Measurements from ENCODE around the gene MAP3K4. TPM values are rescaled to one million over a fixed set of nuclear protein-coding genes. Genes with fewer than 3 reads are reported as not detected.

MAP3K4 gene, protein sequence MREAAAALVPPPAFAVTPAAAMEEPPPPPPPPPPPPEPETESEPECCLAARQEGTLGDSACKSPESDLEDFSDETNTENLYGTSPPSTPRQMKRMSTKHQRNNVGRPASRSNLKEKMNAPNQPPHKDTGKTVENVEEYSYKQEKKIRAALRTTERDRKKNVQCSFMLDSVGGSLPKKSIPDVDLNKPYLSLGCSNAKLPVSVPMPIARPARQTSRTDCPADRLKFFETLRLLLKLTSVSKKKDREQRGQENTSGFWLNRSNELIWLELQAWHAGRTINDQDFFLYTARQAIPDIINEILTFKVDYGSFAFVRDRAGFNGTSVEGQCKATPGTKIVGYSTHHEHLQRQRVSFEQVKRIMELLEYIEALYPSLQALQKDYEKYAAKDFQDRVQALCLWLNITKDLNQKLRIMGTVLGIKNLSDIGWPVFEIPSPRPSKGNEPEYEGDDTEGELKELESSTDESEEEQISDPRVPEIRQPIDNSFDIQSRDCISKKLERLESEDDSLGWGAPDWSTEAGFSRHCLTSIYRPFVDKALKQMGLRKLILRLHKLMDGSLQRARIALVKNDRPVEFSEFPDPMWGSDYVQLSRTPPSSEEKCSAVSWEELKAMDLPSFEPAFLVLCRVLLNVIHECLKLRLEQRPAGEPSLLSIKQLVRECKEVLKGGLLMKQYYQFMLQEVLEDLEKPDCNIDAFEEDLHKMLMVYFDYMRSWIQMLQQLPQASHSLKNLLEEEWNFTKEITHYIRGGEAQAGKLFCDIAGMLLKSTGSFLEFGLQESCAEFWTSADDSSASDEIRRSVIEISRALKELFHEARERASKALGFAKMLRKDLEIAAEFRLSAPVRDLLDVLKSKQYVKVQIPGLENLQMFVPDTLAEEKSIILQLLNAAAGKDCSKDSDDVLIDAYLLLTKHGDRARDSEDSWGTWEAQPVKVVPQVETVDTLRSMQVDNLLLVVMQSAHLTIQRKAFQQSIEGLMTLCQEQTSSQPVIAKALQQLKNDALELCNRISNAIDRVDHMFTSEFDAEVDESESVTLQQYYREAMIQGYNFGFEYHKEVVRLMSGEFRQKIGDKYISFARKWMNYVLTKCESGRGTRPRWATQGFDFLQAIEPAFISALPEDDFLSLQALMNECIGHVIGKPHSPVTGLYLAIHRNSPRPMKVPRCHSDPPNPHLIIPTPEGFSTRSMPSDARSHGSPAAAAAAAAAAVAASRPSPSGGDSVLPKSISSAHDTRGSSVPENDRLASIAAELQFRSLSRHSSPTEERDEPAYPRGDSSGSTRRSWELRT (N-terminal part only)
- 15.9 and 22.1 TPM in 2 replicates for total RNA-seq (2012; rRNA removed)

DNA sequence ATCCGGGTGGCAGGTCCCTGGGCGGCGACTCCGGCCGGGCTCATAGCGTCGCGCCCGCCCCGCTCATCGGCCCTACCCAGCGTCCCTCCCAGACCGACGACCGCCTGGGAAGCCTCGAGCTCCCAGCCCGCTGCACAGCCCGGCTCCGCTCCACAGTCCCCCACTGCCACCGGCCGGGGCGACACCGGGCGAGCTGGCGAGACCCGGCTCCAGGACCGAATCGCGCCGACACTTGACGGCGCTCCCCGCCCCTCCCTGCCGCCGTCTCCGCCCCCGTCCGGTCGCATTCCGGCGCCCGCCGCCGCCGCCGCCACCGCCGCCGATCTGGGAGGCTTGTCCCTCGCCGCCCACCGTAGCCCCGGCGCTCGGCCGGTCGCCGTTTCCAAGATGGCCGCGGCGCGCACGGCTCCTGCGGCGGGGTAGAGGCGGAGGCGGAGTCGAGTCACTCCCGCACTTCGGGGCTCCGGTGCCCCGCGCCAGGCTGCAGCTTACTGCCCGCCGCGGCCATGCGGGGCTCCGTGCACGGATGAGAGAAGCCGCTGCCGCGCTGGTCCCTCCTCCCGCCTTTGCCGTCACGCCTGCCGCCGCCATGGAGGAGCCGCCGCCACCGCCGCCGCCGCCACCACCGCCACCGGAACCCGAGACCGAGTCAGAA, at the start of gene MAP3K4:
Gene MAP3K4, plus strand, starts transcription at position 364 of the 655 bp plus-strand sequence. Its CDS starts 163 bp downstream, at position 527.
- Histone ChIP-seq H3K4me1 (ENCODE audit: control insufficient read depth, insufficient read depth, low read length) (peaks cover 12% of the 10 kb centered on the region), H3K36me3 (ENCODE audit: insufficient read depth, low read length) (no peaks in the 10 kb centered on the region), H3K9ac (ENCODE audit: low read depth, low read length) (peak within 1 kb of the TSS; percentile 95), H3K4me2 (ENCODE audit: low read length) (peak within 1 kb of the TSS; percentile 90), H3K4me3 (ENCODE audit: low read length) (peak within 1 kb of the TSS; percentile 76), H3K27me3 (ENCODE audit: control insufficient read depth, insufficient read depth, low read length) (no peaks in the 10 kb centered on the region), H3K9me3 (replicated peaks; ENCODE audit: low read length) (no peaks in the 10 kb centered on the region)

DNA sequence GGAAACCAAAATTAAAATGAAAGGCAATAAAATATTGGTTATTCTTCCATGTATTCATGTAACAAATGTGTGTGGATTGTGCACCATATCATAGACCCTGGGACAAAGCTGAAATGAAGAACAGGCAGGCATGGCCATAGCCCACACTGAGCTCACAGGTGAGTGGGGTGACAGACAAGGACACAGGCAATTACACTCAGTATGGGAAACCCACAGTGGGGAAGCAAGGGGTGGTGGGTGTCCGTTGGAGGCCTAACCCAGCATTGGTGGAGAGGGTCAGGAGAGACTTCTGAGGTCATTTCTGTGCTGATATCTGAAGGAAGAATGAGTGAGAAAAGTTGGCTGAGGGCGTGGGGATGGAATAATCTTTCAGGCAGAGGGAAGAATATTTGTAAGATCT, 47.6 kb upstream of the MAP3K4 start:
- H3K4me1 ChIP-seq (ENCODE audit: control insufficient read depth, insufficient read depth, low read length): no peaks in the 10 kb centered on the region
- H3K9ac ChIP-seq (ENCODE audit: low read depth, low read length): no peak overlapping the region
- H3K9me3 ChIP-seq (replicated peaks; ENCODE audit: low read length): no peaks in the 10 kb centered on the region
- no peak overlapping the region for H3K4me3 ChIP-seq (ENCODE audit: low read length)
- no peak overlapping the region for H3K4me2 ChIP-seq (ENCODE audit: low read length)
- no peaks in the 10 kb centered on the region for H3K36me3 ChIP-seq (ENCODE audit: insufficient read depth, low read length)
- H3K27me3 ChIP-seq (ENCODE audit: control insufficient read depth, insufficient read depth, low read length): no peaks in the 10 kb centered on the region

DNA sequence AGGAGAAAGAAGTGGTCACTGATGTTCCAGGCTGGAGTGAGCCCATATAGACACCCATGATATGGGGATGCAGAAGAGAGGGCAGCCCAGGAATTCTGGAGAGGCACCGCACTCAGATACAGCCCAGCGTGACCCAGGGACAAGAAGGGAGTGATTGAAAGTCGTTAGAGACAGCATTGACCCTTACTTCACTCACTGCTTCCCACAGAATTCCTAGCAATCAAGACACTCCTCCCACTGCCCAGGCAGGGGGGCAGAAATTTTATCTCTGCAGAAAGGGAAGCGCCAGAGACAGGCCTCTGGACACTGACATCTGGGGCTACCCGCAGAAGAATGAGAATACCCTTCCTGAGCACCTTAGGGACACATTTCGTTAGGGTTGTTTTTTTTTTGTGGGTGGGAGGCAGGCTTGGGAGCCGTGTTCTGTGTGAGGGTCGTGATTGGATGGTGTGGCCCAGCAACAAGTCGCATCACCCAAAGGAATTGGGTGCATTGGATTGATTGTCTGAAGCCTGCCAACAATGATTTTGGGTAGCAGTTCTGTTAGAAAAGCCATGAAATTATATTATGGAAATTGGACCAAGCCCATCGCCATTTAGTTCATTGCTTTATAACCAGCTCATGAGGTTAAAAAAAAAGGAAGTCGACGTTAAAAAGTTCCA, 45.9 kb upstream of the MAP3K4 start:
- Histone ChIP-seq H3K9me3 (replicated peaks; ENCODE audit: low read length) (no peaks in the 10 kb centered on the region), H3K4me3 (ENCODE audit: low read length) (no peak overlapping the region), H3K9ac (ENCODE audit: low read depth, low read length) (no peak overlapping the region), H3K27me3 (ENCODE audit: control insufficient read depth, insufficient read depth, low read length) (no peaks in the 10 kb centered on the region), H3K36me3 (ENCODE audit: insufficient read depth, low read length) (no peaks in the 10 kb centered on the region), H3K4me2 (ENCODE audit: low read length) (no peak overlapping the region), H3K4me1 (ENCODE audit: control insufficient read depth, insufficient read depth, low read length) (peaks cover 6% of the 10 kb centered on the region)

DNA sequence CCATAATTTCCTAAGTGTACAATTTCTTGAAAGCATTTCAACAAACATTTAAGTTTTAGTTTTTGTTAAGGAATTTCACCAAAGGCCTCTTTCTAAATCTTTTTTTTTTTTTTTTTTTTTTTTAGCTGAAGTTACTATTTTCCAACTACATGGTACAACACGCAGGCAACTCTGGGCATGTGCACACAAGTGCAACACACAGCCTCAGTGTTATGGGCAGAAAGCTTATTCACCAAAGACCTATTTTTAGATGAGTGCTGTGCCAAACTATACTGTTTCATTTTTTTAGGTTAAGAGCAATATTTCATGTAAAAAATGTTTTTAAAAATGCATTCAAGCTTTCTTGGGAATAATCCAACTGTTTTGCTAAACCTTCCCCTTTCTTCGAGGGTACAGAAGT, 42.0 kb upstream of the MAP3K4 start:
- no peak overlapping the region for H3K4me3 ChIP-seq (ENCODE audit: low read length)
- no peak overlapping the region for H3K4me2 ChIP-seq (ENCODE audit: low read length)
- no peak overlapping the region for H3K9ac ChIP-seq (ENCODE audit: low read depth, low read length)
- peaks cover 10% of the 10 kb centered on the region for H3K4me1 ChIP-seq (ENCODE audit: control insufficient read depth, insufficient read depth, low read length)
- H3K27me3 ChIP-seq (ENCODE audit: control insufficient read depth, insufficient read depth, low read length): no peaks in the 10 kb centered on the region
- H3K36me3 ChIP-seq (ENCODE audit: insufficient read depth, low read length): no peaks in the 10 kb centered on the region
- no peaks in the 10 kb centered on the region for H3K9me3 ChIP-seq (replicated peaks; ENCODE audit: low read length)

DNA sequence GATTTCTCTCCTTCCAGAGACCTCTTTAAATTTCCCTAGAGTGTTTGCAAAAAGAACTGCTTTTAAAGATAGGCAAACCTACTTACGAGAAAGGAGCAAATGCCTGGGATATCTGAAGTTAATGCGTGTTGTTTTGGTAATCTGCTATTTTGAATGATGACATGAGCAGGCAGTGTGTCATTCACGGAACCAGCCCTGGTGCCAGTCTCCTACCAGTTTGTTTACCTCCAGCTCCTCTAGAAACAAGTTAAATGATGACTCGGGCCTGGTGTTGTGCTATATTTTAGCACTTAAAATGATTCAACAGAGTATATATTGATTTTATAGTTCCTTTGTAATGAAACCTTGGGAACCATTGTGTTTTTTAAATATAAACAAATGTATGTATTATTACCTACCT, 41.1 kb upstream of the MAP3K4 start:
- no peaks in the 10 kb centered on the region for H3K9me3 ChIP-seq (replicated peaks; ENCODE audit: low read length)
- no peaks in the 10 kb centered on the region for H3K27me3 ChIP-seq (ENCODE audit: control insufficient read depth, insufficient read depth, low read length)
- peak overlapping the region; percentile 22 for H3K9ac ChIP-seq (ENCODE audit: low read depth, low read length)
- H3K36me3 ChIP-seq (ENCODE audit: insufficient read depth, low read length): no peaks in the 10 kb centered on the region
- peaks cover 10% of the 10 kb centered on the region for H3K4me1 ChIP-seq (ENCODE audit: control insufficient read depth, insufficient read depth, low read length)
- no peak overlapping the region for H3K4me3 ChIP-seq (ENCODE audit: low read length)
- peak overlapping the region; percentile 24 for H3K4me2 ChIP-seq (ENCODE audit: low read length)

DNA sequence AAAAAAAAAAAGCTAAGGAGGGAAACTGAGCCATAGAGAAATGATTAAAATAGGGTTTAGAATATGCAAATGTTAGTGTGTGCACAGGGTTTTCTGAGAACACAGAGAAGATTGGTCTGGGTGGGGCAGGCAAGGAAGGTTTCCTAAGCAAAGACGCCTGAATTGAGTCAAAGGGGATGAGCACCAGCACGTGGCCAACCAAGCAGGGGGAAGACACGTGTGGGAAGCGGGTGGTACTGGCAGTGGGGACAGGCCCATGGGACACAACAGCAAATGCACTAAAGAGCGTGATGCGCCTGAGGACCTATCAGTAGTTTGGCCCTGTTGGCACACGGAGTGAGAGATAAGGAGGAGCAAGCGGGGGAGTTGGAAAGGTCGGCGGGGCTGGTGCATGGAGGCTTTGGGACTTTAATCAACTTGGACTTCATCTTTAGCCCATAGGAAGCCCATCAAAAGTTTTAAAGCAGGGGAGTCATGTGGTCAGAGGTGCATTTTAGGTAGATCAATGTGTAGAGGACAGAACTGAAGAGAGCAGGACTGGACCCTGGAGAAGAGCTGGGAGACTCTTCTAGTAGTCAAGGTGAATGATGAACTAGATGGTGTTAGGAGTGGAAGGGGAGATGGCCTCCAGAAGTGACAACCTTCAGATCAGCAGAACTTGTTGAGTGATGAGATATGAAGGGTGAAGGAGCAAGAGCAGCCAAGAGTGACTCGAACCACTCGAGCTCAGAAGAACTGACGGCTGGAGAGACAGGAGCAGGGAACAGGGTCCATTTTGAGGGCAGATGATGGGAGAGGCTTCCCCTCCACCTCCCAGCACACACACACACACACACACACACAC, 40.2 kb upstream of the MAP3K4 start:
- Histone ChIP-seq H3K4me2 (ENCODE audit: low read length) (no peak overlapping the region), H3K9me3 (replicated peaks; ENCODE audit: low read length) (no peaks in the 10 kb centered on the region), H3K9ac (ENCODE audit: low read depth, low read length) (no peak overlapping the region)

DNA sequence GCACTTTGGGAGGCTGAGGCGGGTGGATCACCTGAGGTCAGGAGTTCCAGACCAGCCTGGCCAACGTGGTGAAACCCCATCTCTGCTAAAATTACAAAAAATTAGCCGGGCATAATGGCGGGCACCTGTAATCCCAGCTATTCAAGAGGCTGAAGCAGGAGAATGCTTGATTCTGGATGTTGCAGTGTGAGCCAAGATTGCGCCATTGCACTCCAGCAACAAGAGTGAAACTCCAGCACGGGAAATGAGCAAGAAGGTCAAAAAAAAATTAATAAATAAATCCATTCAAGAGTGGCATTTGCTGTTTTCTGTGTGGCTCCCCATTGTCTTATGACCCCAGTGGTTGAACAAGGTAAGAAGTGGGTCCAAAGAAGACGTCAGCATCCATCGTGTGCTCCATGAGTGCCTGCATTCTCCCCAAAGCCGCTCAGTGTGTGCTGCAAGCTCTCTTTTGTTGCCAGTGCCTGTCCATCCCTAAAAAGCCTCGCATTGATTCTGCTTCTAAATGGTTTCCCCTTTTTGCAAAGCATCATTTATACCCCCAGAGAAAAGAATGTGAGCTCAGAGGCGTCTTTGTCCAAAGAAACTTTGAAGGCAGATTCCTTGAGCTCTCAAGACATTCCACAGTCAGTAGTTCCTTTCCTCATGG, 38.8 kb upstream of the MAP3K4 start:
- Histone ChIP-seq H3K4me2 (ENCODE audit: low read length) (no peak overlapping the region), H3K9ac (ENCODE audit: low read depth, low read length) (no peak overlapping the region), H3K4me1 (ENCODE audit: control insufficient read depth, insufficient read depth, low read length) (peaks cover 10% of the 10 kb centered on the region), H3K27me3 (ENCODE audit: control insufficient read depth, insufficient read depth, low read length) (no peaks in the 10 kb centered on the region), H3K4me3 (ENCODE audit: low read length) (no peak overlapping the region), H3K36me3 (ENCODE audit: insufficient read depth, low read length) (no peaks in the 10 kb centered on the region), H3K9me3 (replicated peaks; ENCODE audit: low read length) (no peaks in the 10 kb centered on the region)

More for the DNA sequence above, 40.2 kb upstream of the MAP3K4 start:
- Histone ChIP-seq H3K36me3 (ENCODE audit: insufficient read depth, low read length) (no peaks in the 10 kb centered on the region), H3K4me1 (ENCODE audit: control insufficient read depth, insufficient read depth, low read length) (peaks cover 10% of the 10 kb centered on the region), H3K4me3 (ENCODE audit: low read length) (no peak overlapping the region), H3K27me3 (ENCODE audit: control insufficient read depth, insufficient read depth, low read length) (no peaks in the 10 kb centered on the region)

DNA sequence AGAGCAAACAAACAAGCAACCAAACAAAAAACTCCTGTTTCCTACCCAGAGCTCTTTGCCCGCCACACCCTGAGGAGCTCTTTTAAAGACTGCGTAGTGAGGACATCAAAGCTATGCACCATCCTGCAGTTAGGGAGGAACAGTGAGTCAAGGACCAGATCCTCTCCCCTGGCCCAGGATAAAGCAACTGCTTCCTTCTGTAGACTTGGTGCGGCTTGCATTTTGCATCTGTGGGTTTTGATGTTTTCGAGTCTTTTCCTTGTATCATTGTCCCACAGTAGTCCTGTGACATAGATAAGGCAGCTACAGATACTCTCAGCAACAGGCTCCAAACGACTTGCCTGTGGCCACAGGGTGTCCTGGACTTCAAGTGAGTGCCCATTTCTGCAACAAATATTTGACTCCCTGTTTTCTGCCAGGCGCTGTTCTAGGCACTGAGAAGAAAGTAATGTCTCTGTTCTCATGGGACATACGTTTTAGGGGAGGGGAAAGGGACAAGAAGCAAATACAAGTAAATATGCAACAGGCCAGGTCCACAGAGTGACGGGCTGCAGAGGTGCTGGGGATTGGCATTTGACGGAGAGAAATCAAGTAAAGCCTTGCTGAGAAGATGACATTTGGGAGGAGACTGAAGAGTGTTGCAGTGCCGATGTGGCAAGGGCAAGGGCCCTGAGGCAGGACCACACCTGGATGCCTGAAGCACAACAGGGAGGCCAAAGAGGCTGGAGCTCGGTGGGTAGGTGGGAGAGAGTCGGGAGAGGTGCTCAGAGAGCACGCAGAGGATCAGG, 35.9 kb upstream of the MAP3K4 start:
- peaks cover 4% of the 10 kb centered on the region for H3K4me1 ChIP-seq (ENCODE audit: control insufficient read depth, insufficient read depth, low read length)
- no peaks in the 10 kb centered on the region for H3K27me3 ChIP-seq (ENCODE audit: control insufficient read depth, insufficient read depth, low read length)
- H3K4me2 ChIP-seq (ENCODE audit: low read length): no peak overlapping the region
- H3K36me3 ChIP-seq (ENCODE audit: insufficient read depth, low read length): no peaks in the 10 kb centered on the region
- H3K9ac ChIP-seq (ENCODE audit: low read depth, low read length): no peak overlapping the region
- H3K4me3 ChIP-seq (ENCODE audit: low read length): no peak overlapping the region
- no peaks in the 10 kb centered on the region for H3K9me3 ChIP-seq (replicated peaks; ENCODE audit: low read length)

DNA sequence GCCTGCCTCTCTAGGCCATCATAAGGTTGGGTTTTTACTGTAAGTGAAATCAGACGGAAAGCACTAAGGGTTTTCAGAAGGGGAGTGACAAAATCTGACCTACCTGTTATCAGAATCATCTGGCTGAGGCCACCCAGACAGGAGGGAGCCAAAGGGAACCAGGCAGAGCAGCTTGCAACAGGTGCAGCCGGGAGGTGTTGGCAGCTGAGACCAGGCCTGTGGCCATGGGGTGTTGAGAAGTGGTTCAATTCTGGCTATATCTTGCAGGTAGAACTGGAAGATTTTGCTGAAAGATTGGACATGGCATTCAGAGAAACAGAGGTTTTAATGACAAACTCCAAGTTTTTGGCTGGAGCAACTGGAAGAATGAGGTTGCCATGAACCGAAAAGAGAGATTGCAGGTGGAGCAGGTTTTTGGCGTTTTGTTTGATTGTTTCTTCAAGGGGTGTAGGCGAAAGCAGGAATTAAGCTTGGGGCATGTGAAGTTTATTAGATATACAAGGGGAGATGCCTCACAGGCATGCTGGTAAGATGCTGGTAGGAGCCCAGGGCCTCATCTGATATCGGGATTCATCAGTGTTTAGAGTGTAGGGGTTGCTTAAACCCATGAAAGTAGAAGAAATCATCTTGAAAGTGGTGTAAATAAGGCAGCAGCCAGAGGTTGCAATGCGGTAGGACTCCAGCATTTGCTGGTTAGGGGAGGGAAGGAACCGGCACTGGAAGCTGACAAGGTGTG, 35.1 kb upstream of the MAP3K4 start:
- Histone ChIP-seq H3K9ac (ENCODE audit: low read depth, low read length) (no peak overlapping the region), H3K4me2 (ENCODE audit: low read length) (no peak overlapping the region), H3K4me1 (ENCODE audit: control insufficient read depth, insufficient read depth, low read length) (no peaks in the 10 kb centered on the region), H3K27me3 (ENCODE audit: control insufficient read depth, insufficient read depth, low read length) (no peaks in the 10 kb centered on the region), H3K36me3 (ENCODE audit: insufficient read depth, low read length) (no peaks in the 10 kb centered on the region), H3K9me3 (replicated peaks; ENCODE audit: low read length) (no peaks in the 10 kb centered on the region), H3K4me3 (ENCODE audit: low read length) (no peak overlapping the region)

All from skeletal muscle satellite cell (primary cell).